ENCODE data around the gene VGLL3. TPM values are rescaled to one million over a fixed set of nuclear protein-coding genes. Genes with fewer than 3 reads are reported as not detected.

Gene VGLL3
- total and polyA plus RNA-seq, 2 experiments from 2014 or later, result 1.4 to 7.3 TPM

- Mint-ChIP-seq H3K9me3 (no peaks in the 10 kb centered on the region), H3K36me3 (ENCODE audit: low read depth) (no peaks in the 10 kb centered on the region), H3K27ac (no peak overlapping the region), H3K4me3 (no peak overlapping the region), H3K4me1 (no peaks in the 10 kb centered on the region; the same call in 1 of the 3 replicates), H3K27me3 (ENCODE audit: insufficient read depth, low read depth, poor library complexity) (no peaks in the 10 kb centered on the region)
- Histone ChIP-seq H3K4me3 (no peak overlapping the region), H3K27ac (ENCODE audit: low read depth) (no peak overlapping the region), H3K4me2 (no peak overlapping the region), H3K36me3 (ENCODE audit: insufficient read depth) (no peaks in the 10 kb centered on the region), H3K9me2 (ENCODE audit: insufficient read depth) (no peaks in the 10 kb centered on the region), H2AFZ (no peak overlapping the region), H3K79me2 (replicated peaks; ENCODE audit: insufficient read depth) (no peaks in the 10 kb centered on the region), H3K4me1 (ENCODE audit: insufficient read depth) (no peaks in the 10 kb centered on the region), H3K27me3 (ENCODE audit: insufficient read depth) (no peaks in the 10 kb centered on the region), H3F3A (replicated peaks; ENCODE audit: low read depth) (no peaks in the 10 kb centered on the region), H4K20me1 (replicated peaks; ENCODE audit: insufficient read depth) (no peaks in the 10 kb centered on the region)
- no peak for DNase-seq (ENCODE audit: low spot score)
- TF ChIP-seq ZNF331 (CRISPR knock-in tag; IDR thresholded peaks at IDR 0.05; ENCODE audit: low read depth), result no peak
- TF ChIP-seq, protein P1, sequence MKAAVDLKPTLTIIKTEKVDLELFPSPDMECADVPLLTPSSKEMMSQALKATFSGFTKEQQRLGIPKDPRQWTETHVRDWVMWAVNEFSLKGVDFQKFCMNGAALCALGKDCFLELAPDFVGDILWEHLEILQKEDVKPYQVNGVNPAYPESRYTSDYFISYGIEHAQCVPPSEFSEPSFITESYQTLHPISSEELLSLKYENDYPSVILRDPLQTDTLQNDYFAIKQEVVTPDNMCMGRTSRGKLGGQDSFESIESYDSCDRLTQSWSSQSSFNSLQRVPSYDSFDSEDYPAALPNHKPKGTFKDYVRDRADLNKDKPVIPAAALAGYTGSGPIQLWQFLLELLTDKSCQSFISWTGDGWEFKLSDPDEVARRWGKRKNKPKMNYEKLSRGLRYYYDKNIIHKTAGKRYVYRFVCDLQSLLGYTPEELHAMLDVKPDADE (IDR thresholded peaks at IDR 0.05), result no peak
- TF ChIP-seq EZH2phosphoT487 (IDR thresholded peaks at IDR 0.05; ENCODE audit: unreplicated experiment), result no peak
- TF ChIP-seq CTCF (conservative IDR thresholded peaks at IDR 0.05; ENCODE audit: low read depth in 2 of 2), result no peak
- TF ChIP-seq POLR2AphosphoS5 (IDR thresholded peaks at IDR 0.05; ENCODE audit: low read depth), result no peak
- no peak for TF ChIP-seq NANOG (IDR thresholded peaks at IDR 0.05; ENCODE audit: borderline replicate concordance)
- no peak for TF ChIP-seq ZNF462 (CRISPR knock-in tag; IDR thresholded peaks at IDR 0.05)
- no peak for TF ChIP-seq REST (IDR thresholded peaks at IDR 0.05; ENCODE audit: unreplicated experiment)
- TF ChIP-seq JUNB (IDR thresholded peaks at IDR 0.05; ENCODE audit: unreplicated experiment), result no peak
- TF ChIP-seq EZH2 (IDR thresholded peaks at IDR 0.05; ENCODE audit: low read depth, unreplicated experiment), result no peak
- TF ChIP-seq ZNF114 (CRISPR knock-in tag; IDR thresholded peaks at IDR 0.05), result no peak
- no peak for TF ChIP-seq STAT1 (IDR thresholded peaks at IDR 0.05; ENCODE audit: unreplicated experiment)
- TF ChIP-seq CREB1 (CRISPR knock-in tag; IDR thresholded peaks at IDR 0.05; ENCODE audit: low read depth), result no peak
- no peak for ATAC-seq
Measured at GRCh38 chr3:87000940-87001339, 10.0 kb upstream of the VGLL3 start.

Measured in GM23338 (cell line).